NCI-H1417 treated with DMSO at 0.1 percent for 48 hours (cell line): Measurements from ENCODE around the gene ECE1.

Experiments
- DNase-seq: peaks from one replicate; lab custom pipeline; 2025; lab: John Stamatoyannopoulos, UW

The ECE1 gene

GRCh38 chr1:21307663-21308305, 17.5 kb upstream of the ECE1 start:
- DNase-seq: no peak

DNA sequence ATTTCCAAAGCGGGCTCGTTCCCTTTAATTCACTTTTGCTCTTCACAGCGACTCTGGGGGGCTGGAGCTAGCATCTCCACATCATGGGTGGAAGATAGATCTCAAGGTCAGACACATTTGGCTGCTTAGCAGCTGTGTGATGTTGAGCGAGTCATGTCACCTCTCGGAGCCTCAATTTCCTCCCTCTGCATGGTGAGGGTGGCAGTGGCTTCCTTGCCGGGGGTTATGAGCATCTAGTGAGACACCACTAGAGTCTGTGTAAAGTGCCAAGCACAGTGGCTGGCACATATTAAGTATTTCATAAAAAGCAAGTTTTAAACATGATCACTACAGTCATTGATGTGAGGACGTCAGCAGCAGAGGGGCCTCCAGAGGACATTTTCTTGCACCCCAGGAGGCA, 16.9 kb upstream of the ECE1 start:
- no peak for DNase-seq

DNA sequence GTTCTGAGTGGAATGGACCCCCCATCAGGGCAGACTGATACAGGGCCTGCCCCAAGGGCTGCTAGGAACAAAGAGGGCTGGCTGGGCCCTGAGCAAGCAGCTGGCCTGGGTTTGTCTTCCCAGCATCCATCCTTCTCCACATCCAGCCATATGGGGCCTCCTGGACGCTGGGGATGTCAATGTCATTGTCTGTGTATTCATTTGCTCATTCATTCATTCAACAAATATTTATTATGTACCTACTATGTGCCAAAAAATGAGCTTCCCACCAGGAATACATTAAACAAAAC, 15.6 kb upstream of the ECE1 start:
- no peak for DNase-seq

DNA sequence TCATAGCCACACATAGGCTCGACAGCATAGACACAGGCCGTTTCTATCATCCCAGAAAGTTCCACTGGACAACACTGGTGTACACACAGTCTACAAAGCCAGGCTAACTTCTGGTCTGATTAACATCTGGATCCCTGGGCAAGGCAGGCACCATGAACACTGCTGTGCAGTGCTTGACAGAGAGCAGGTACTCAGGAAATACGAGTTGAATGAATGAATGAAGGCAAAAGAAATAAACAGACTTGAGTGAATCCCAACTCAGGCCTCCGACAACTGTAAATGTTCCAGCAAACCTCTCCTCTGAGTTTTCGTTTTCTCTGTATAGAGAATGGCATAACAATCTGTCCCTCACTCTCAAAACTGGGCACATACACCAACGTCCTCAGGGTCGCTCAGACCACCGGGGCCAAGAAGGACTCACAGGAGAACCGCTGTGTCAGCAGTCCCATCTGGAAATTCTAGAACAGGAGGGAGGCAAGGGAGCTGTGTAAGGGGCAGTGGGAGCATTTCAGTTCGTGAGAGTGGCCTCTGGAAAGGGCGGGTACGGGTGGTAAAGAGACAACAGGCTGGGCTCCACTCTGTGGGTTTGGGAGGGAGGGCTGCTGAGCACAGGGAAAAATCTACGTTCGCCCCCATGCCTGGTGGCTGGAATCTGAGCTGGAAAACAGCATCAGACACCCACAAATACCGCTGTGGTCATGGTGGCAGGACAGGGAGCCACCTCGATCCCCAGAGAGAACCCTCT, 15.1 kb upstream of the ECE1 start:
- no peak for DNase-seq

GRCh38 chr1:21304488-21304887, 14.2 kb upstream of the ECE1 start:
- DNase-seq: no peak

- no peak for DNase-seq
Observed at GRCh38 chr1:21302747-21303715, 12.8 kb upstream of the ECE1 start.

DNA sequence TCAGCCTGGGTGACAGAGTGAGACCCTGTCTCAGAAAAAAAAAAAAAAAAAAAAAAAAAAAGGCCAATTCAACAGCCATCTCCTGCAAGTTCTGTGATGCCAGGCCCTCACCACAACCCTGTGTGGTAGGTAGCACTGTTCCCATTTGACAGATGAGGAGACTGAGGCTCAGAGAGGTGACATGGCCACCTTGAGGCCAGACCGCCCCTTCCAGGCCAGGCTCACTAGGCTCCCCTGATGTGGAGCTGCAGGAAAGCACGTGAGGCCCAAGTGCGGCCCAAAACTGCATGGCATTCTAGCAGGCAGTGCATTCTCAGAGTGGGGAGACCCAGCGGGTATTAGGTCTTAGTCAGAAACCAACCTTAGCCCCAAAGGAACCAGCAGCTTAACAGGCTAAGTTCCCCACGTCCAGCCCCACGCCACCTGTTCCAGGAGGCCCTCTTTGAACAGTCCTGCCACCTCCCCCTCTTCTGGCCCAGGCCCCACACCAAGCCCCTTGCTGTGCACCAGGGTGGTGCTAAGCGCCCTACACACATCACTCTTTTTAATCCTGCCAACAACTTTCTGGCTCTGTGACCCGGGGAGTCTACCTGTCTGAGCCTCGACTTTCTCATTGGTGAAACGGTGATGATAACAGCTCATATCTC, 11.7 kb upstream of the ECE1 start:
- DNase-seq: no peak

- no peak for DNase-seq
Observed at GRCh38 chr1:21300774-21301173, 10.5 kb upstream of the ECE1 start.

GRCh38 chr1:21299780-21300395, 9.6 kb upstream of the ECE1 start:
- DNase-seq: no peak

- no peak for DNase-seq
Observed at GRCh38 chr1:21298981-21299391, 8.7 kb upstream of the ECE1 start.

DNA sequence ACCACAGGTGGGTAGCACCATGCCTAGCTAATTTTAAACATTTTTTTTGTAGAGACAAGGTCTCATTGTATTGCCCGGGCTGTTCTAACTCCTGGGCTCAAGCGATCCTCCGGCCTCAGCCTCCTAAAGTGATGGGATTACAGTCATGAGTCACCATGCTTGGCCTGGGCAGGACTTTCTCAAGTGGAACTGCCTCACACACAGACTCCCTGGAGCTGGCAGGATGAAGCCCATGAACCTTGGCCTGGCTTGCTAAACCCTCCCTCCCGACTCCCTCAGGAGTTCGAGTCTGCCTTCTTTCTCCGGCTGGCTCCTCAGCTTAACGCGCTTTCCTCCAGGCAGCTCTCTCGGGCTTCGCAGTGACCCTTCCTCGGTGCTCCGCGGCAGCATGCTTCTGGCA, 7.7 kb upstream of the ECE1 start:
- no peak for DNase-seq

DNA sequence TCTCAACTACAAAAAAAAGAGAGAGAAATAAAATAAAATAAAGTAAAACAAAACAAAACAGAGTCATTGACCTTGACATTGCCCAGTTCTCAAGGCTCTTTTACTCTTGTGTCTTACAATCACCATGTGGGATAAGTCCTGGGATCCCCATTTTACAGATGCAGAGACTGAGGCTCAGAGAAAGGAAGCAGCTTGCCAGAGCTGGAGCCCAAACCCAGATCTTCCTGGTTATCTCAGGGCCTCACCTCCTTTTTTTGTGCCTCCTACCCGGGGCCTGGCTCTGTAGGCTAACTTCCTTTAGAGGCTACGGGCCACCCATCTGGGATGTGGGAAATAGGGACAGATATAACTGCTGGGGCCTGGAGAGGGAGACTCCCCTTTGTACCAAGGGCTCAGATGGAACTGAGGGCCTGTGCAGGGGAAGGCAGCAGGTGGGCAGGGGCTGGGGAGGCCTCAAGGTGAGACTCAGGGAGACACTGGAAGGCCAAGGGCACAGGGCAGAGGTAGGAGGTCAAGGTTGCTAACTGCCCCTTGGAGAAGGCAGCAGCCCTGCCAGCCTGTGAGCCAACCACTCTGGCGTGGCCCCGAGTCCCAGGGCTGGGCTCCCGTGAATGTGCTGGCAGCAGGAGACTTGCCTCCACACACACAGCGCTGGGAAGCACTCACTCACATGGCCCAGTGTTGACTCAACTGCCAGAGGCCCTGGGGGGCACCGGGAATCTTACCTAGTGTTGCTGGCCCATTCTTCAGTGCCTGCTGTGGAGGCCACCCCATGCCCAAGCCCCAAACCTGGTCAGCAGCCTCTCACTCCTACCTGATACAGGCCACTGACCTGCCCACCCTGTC, 6.5 kb upstream of the ECE1 start:
- DNase-seq: no peak

GRCh38 chr1:21295545-21295944, 5.3 kb upstream of the ECE1 start:
- no peak for DNase-seq

DNA sequence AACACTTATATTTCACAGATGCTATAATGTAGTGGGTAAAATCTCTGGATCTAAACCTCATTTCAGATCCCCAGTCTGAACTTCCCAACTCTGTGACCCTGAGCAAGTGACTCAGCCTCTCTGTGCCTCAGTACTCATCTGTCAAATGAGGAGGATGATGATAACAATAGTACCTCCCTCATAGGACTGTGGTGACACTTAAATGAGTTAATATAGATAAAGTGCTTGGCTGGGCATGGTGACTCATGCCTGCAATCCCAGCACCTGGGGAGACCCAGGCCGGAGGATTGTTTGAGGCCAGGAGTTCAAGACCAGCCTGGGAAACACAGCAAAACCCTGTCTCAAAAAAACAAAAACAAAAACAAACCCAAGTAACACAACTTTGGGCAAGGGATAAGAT, 4.7 kb upstream of the ECE1 start:
- DNase-seq: no peak

DNA sequence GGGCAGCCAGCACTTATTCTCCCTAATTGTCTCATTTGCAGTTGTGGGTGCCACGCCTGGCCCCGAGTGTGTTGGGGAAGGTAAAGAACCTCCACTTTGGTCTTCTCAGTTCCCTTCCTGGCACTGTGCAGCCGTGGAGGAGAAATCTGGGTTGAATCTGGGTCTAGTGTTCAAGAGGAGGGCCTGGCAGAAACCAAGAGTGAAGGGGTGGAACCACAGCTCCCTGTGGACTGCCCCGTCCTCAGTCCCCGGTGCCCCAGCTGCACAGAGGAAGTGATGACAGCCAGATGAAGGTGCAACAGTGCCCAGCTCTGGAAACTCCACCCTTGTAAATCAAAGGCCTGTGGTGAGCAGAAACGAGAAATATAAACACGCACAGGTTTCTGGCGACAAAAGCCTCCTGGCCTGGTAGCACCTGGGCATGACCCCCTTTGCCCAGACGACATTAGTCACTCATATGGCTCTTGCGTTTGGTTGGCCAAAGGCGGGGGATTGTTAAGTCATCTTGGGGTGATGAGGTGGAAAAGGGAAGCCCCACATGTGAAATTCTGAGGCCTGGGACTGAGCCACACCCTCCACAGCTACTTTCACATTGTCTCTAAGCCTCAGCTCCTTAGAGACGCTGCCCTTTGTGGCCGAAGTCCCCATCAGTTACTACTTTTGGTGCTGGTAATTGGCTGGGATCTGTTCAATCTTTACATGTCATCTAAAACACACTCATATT, 4.2 kb upstream of the ECE1 start:
- no peak for DNase-seq

DNA sequence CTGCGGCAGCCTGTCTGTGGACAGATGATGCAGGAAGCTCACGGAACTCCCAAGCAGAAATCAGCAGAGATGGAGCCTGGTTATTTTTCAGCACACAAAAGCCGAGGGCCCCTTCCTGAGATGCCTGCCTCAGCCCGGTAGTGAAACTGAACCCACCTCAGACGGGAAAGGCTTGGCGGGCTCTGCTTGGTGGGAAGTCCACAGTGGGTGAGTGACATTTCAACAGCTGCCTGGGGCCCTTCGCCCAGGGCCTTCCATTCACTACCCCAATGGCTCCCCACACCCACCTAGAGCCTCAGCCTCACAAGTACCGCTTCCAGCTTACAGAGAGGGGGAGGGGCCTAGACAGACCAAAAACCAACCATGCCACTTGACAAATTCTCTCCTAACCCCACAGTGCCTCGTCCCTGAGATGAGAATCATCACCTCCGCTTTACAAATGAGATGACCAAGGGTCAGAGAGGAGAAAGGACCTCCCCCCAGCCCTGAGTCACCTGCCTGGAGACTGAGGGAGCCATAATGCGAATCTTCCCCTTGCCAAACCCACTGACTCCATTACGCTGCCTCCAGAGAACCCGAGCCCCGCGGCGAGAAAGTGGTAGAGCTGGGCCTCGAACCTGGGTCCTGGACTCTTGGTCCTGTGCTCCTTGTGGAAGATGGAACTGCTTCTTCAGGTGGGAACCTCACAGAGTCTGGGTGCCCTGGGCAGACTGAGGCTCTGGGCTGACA, 3.4 kb upstream of the ECE1 start:
- no peak for DNase-seq

DNA sequence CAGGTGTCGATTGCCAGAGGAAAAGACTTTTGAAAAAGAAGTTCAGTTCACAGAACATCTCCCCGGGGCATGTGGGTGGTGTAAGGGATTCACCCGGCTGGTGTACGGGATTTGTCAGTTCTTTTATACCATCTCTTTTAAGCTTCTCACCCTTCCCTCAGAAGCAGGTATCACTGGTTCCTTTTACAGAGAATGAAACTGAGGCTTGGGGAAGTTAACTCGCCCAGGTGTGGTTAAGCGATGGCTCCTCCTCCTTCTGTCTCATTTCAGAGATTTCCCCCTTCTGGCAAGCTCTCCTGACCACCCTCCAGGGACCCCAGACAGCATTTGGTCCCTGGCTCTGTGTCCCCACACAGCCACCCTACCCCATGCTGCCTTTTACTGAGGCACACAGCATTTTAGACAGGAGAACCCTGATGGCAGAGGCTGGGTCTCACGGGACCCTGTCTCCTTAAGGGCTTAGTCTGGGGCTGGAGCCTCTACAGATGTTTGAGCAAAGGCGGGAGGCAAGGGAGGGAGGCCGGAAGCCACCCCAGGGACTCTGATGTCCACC, 2.8 kb upstream of the ECE1 start:
- no peak for DNase-seq

- no peak for DNase-seq
Observed at GRCh38 chr1:21292503-21292983, 2.3 kb upstream of the ECE1 start.

DNA sequence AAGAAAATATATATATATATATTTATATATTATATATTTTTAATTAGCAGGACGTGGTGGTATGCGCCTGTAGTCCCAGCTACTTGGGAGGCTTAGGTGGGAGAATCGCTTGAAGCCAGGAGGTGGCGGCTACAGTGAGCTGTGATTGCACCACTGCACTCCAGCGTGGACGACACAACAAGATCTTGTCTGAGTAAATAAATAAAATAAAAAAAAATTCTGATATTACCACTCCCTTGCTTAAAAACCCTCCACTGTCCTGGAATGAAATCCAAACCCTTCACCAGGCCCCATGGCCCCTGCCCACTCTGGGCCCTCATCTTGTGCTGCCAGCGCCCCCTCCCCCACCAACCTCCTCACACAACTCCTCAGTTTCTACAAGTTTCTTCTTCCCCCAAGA, 1.7 kb upstream of the ECE1 start:
- no peak for DNase-seq
